Nephron (organoid): ENCODE results near the gene PLD1.

ENCODE experiments used
- H3K27ac Mint-ChIP-seq, 3 experiments: 2 replicates each; pipeline ENCODE4 v1.8.0; 2020; ENCODE audit warnings: mixed read lengths in 3 of 3, mild to moderate bottlenecking in 2 of 3, moderate library complexity in 1 of 3
- H3K27me3 Mint-ChIP-seq: 2 replicates; pipeline ENCODE4 v1.8.0; 2021; ENCODE audit warnings: low read depth, mild to moderate bottlenecking, moderate library complexity, mixed read lengths
- H3K36me3 Mint-ChIP-seq: 2 replicates; pipeline ENCODE4 v1.8.0; 2020; ENCODE audit warnings: low read depth, mixed read lengths
- H3K4me1 Mint-ChIP-seq: 2 replicates; pipeline ENCODE4 v1.8.0; 2020; ENCODE audit warnings: mixed read lengths
- H3K4me3 Mint-ChIP-seq, 3 experiments: 2 replicates each; pipeline ENCODE4 v1.8.0; 2020; ENCODE audit warnings: mild to moderate bottlenecking in 3 of 3, mixed read lengths in 3 of 3, moderate library complexity in 2 of 3
- H3K9me3 Mint-ChIP-seq: 2 replicates; pipeline ENCODE4 v1.8.0; 2020; ENCODE audit warnings: mixed read lengths
- TF ChIP-seq, protein P1 (sequence below), 3 experiments: fragments of 200-600 bp; sonication (generic); IDR thresholded peaks; one replicate each; pipeline ENCODE4 v1.5.0; 2021; ENCODE audit warnings: antibody characterized with exemption in 3 of 3; ENCODE audit not compliant: unreplicated experiment in 3 of 3

The PLD1 gene

DNA sequence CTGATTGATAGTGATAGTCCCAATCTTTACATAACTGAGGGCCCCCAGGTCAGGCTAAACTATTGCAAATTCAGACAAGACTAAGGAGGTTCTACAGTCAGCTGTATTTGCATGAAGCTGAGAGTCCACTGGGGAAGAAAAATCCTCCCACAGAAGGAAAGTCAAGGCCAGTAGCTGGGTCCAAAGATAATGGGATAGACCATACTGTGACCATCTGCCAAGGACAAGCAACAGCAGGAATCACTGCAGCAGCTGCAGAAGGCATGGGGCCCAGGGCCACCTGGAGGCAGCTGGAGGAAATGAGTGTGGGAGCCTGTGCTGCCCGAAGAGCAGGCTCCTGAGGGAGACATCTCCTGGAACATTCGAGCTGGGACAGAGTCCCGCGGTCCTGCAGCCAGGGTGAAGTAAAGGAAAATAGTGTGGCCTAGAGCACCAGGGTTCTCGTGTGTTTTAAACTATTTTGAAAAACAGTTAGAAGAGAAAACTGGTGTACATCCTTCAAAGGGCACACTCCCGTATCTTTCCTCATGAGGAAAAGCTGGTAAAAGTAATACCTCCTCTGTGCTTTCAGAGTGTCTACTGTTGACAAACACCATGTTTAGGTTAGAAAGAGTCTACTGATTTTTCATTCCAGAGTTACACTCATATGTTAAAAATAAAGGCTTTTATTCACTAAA, 19.7 kb upstream of the PLD1 start:
- peaks cover 5% of the 10 kb centered on the region for H3K27me3 Mint-ChIP-seq
- peaks cover 48% of the 10 kb centered on the region for H3K4me1 Mint-ChIP-seq
- no peaks in the 10 kb centered on the region for H3K36me3 Mint-ChIP-seq
- no peak overlapping the region for H3K4me3 Mint-ChIP-seq
- H3K9me3 Mint-ChIP-seq, result no peaks in the 10 kb centered on the region
- peak overlapping the region; percentile 8 to 65 (median 37) for H3K27ac Mint-ChIP-seq
- TF ChIP-seq, protein P1, sequence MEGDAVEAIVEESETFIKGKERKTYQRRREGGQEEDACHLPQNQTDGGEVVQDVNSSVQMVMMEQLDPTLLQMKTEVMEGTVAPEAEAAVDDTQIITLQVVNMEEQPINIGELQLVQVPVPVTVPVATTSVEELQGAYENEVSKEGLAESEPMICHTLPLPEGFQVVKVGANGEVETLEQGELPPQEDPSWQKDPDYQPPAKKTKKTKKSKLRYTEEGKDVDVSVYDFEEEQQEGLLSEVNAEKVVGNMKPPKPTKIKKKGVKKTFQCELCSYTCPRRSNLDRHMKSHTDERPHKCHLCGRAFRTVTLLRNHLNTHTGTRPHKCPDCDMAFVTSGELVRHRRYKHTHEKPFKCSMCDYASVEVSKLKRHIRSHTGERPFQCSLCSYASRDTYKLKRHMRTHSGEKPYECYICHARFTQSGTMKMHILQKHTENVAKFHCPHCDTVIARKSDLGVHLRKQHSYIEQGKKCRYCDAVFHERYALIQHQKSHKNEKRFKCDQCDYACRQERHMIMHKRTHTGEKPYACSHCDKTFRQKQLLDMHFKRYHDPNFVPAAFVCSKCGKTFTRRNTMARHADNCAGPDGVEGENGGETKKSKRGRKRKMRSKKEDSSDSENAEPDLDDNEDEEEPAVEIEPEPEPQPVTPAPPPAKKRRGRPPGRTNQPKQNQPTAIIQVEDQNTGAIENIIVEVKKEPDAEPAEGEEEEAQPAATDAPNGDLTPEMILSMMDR (IDR thresholded peaks at IDR 0.05; ENCODE audit: unreplicated experiment in 3 of 3), result peak; percentile 74 to 79 (median 76)

DNA sequence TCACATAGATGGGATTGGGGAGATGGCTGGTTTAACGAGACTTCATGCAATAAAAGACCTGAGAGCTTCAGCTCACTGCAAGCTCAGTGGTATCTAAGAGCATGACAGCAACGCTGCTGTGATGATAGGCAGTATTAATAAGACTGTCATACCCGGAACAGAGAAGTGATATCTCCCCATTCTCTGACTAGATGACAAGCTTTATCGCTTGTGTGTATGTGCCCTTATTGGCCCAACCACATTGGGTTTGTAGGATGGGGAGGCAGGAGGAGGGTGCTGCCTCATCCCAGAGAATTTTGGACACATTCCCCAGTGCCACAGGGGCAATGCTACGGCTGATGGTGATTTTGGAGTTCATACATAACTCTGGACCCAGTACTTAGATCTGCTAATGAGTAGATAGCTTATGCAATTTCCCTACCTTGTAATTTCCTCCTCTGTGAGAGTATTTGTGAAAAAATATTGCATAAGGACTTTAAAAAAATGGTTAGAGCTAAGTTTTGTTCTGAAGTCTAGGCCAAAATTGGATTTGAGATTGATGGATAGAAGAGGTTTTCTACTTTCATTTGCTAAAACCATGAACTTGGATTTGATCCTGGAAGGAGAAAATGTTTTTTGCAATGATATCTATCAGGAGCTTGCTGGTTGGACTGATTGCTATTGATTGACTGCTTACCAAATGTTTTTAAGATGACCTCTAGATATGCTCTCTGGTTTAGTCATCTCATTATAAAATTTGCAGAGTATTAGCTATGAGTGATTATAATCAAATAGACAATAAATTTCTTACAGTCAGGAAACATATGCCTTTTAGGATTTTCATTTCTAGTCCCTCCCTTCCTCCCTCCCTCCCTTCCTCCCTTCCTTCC, 18.9 kb upstream of the PLD1 start:
- Mint-ChIP-seq H3K27me3 (peaks cover 5% of the 10 kb centered on the region), H3K4me3 (no peak overlapping the region), H3K4me1 (peaks cover 50% of the 10 kb centered on the region), H3K36me3 (no peaks in the 10 kb centered on the region), H3K9me3 (no peaks in the 10 kb centered on the region), H3K27ac (peak overlapping the region in 2 of 3 experiments; percentile 37 to 65)
- TF ChIP-seq, protein P1 (IDR thresholded peaks at IDR 0.05; ENCODE audit: unreplicated experiment in 3 of 3), result no peak

DNA sequence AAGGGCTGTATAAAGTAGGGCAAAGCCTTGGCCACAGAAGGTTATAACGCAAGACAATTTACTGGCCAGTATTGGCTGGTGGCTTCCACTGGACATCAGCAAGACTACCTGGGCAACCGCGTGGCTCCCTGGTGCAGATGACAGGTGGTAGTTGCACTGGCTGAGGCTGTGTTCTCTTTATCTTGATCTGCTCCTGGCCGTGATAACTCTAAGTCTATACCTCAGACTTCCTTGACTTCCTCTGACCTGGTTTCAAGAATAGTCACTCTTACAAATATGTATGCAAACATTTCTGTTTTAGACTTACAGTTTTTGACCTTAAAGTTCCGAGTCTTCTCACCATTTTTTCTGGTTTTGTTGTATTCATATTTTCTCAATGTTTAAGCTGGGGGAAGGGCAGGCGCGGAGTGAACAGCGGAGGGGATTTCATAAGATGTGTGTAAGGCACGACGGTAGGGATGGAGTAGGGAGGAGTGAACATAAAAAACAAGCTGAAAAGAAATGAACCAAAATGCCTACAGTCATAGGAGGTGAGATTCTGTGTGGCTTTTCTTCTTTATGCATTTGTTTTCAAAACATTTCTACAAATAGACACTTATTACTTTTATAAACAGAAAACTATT, 17.7 kb upstream of the PLD1 start:
- peak overlapping the region in 2 of 3 experiments; percentile 5 to 16 for H3K27ac Mint-ChIP-seq
- TF ChIP-seq, protein P1 (IDR thresholded peaks at IDR 0.05; ENCODE audit: unreplicated experiment in 3 of 3), result no peak
- H3K9me3 Mint-ChIP-seq, result no peaks in the 10 kb centered on the region
- no peaks in the 10 kb centered on the region for H3K36me3 Mint-ChIP-seq
- peaks cover 5% of the 10 kb centered on the region for H3K27me3 Mint-ChIP-seq
- peaks cover 53% of the 10 kb centered on the region for H3K4me1 Mint-ChIP-seq
- H3K4me3 Mint-ChIP-seq, result no peak overlapping the region

DNA sequence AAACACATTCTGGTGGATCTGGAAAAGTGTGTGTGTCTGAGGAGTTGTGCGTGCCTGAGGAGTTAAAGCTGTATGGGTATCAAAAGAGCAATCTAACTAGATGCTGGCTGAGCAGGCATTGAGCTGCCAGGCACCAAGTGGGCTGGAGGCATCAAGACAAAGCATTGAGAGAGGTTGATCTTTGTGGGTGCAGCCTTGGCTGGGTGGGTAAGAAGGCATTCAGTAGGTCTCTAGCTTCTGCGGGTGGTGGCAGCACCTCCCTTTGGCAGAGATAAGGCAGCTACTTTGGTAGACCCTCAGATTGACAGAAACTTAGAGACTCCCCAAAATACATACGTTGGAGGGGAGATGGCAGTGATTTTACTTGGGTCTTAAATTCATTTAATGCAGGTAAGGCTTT, 17.1 kb upstream of the PLD1 start:
- peaks cover 51% of the 10 kb centered on the region for H3K4me1 Mint-ChIP-seq
- peaks cover 5% of the 10 kb centered on the region for H3K27me3 Mint-ChIP-seq
- H3K36me3 Mint-ChIP-seq, result no peaks in the 10 kb centered on the region
- no peak overlapping the region for H3K4me3 Mint-ChIP-seq
- no peaks in the 10 kb centered on the region for H3K9me3 Mint-ChIP-seq
- TF ChIP-seq, protein P1 (IDR thresholded peaks at IDR 0.05; ENCODE audit: unreplicated experiment in 3 of 3), result no peak
- peak overlapping the region in 2 of 3 experiments; percentile 16 to 45 for H3K27ac Mint-ChIP-seq

DNA sequence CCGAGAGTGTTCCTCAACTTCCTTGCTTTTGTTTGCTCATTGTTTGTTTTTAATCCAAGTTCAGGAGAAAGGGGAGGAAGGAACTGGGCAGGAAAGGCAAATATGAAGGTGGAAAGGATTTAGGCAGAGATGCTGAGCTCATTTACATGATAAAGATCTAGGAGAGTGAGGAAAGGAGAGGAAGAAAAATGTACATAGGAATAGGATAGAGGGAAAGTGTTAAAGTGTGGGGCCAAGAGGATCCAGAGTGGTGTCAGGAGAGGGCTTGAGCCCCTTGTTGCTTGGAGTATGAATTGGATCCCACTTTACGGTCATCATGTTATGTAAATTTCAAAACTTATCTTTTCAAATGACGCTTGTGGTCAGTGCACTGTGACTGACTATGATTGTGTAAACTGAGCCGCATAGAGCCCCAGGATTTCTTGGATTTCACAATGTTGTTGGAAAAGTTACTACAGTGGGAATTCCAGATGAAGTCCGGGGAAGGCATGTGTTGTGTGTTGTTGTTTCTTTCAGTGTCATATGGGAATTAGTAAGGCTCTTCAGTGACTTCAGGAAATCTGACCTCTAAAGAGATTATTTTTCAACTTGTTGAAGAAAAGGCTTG, 15.0 kb upstream of the PLD1 start:
- no peaks in the 10 kb centered on the region for H3K9me3 Mint-ChIP-seq
- TF ChIP-seq, protein P1 (IDR thresholded peaks at IDR 0.05; ENCODE audit: unreplicated experiment in 3 of 3), result no peak
- peaks cover 5% of the 10 kb centered on the region for H3K27me3 Mint-ChIP-seq

More for the DNA sequence above, 15.0 kb upstream of the PLD1 start:
- peaks cover 56% of the 10 kb centered on the region for H3K4me1 Mint-ChIP-seq
- H3K27ac Mint-ChIP-seq, result peak overlapping the region; percentile 17 to 84 (median 50)
- peak overlapping the region in 1 of 3 experiments; percentile 12 for H3K4me3 Mint-ChIP-seq
- H3K36me3 Mint-ChIP-seq, result no peaks in the 10 kb centered on the region
